T-cell (primary cell): ENCODE data around the gene NAA30. TPM values are rescaled to one million over a fixed set of nuclear protein-coding genes. Genes with fewer than 3 reads are reported as not detected.
"Not testable (repeated sequence)": the region's sequence is repeated elsewhere in the genome, so short reads cannot be mapped to it uniquely, and the experiment has no call there.

Experiments used
- ATAC-seq, 4 experiments: fragments of 200-7000 bp in 3 of 4; fragments of 150-1000 bp in 1 of 4; cut with Tn5 transposase; replicated peaks in 1 of 4; 1 replicate in 3 of 4; 2 replicates in 1 of 4; pipeline ENCODE4 v1.10.0; 2021; ENCODE audit warnings: moderate library complexity in 3 of 4, mild to moderate bottlenecking in 2 of 4, moderate number of reproducible peaks in 1 of 4
- CTCF ChIA-PET, 2 donors: fragments of 300-600 bp; sonication (Branson Sonifier 250); formaldehyde crosslinking; loops; one replicate each; lab custom pipeline; 2022; ENCODE audit warnings: antibody characterized with exemption in 2 of 2; lab: Charles Lee
- POLR2A ChIA-PET, 2 donors: fragments of 300-600 bp; sonication (Branson Sonifier 250); formaldehyde crosslinking; loops; one replicate each; lab custom pipeline; 2022; ENCODE audit warnings: antibody characterized with exemption in 2 of 2; lab: Charles Lee
- DNase-seq, 35 experiments: peaks; one replicate each; pipeline versions ENCODE4 v3.0.0 to v3.0.0-alpha.2; 2013 to 2023
- H3K27ac ChIP-seq: one replicate; pipeline ENCODE4 v1.5.1; 2013; ENCODE audit warnings: low read length
- H3K27me3 ChIP-seq, 2 experiments: replicated peaks in 1 of 2; 1 replicate in 1 of 2; 2 replicates in 1 of 2; pipeline versions ENCODE4 v1.6.1 to v1.7.0; 2013; ENCODE audit warnings: low read length in 1 of 2, mixed read lengths in 1 of 2; ENCODE audit not compliant: control insufficient read depth in 2 of 2, insufficient read depth in 2 of 2; ENCODE audit errors: extremely low read depth in 1 of 2
- H3K36me3 ChIP-seq, 2 donors: 1 replicate in 1 of 2; 2 replicates in 1 of 2; pipeline versions ENCODE4 v1.6.1 to v1.7.0; 2013; ENCODE audit warnings: low read length in 1 of 2; ENCODE audit not compliant: control insufficient read depth in 2 of 2, insufficient read depth in 1 of 2; ENCODE audit errors: extremely low read depth in 1 of 2
- H3K4me1 ChIP-seq, 2 experiments: 1 replicate in 1 of 2; 2 replicates in 1 of 2; pipeline versions ENCODE4 v1.6.1 to v1.7.0; 2013; ENCODE audit warnings: low read length in 2 of 2, mixed read lengths in 1 of 2; ENCODE audit not compliant: insufficient read depth in 2 of 2, control insufficient read depth in 1 of 2; ENCODE audit errors: extremely low read depth in 1 of 2
- H3K4me3 ChIP-seq, 2 donors: 1 replicate in 1 of 2; 2 replicates in 1 of 2; pipeline versions ENCODE4 v1.5.1 to v1.7.0; 2013; ENCODE audit warnings: mild to moderate bottlenecking in 2 of 2, low read length in 1 of 2, moderate library complexity in 1 of 2; ENCODE audit not compliant: control insufficient read depth in 1 of 2; ENCODE audit errors: extremely low read depth in 1 of 2
- H3K9me3 ChIP-seq: 2 replicates; pipeline ENCODE4 v1.7.0; 2013
- H3K27ac Mint-ChIP-seq, 2 donors: one replicate each; pipeline ENCODE4 v1.8.0; 2020 to 2021; ENCODE audit warnings: mild to moderate bottlenecking in 2 of 2, mixed read lengths in 2 of 2
- H3K27me3 Mint-ChIP-seq, 2 donors: one replicate each; pipeline ENCODE4 v1.8.0; 2021 to 2022; ENCODE audit warnings: mixed read lengths in 2 of 2
- H3K36me3 Mint-ChIP-seq: one replicate; pipeline ENCODE4 v1.8.0; 2021; ENCODE audit warnings: mixed read lengths
- H3K4me1 Mint-ChIP-seq, 3 donors: one replicate each; pipeline ENCODE4 v1.8.0; 2020 to 2022; ENCODE audit warnings: mixed read lengths in 3 of 3, mild to moderate bottlenecking in 1 of 3
- H3K4me3 Mint-ChIP-seq, 3 donors: one replicate each; pipeline ENCODE4 v1.8.0; 2020 to 2022; ENCODE audit warnings: mild to moderate bottlenecking in 3 of 3, mixed read lengths in 3 of 3, moderate library complexity in 3 of 3
- H3K9me3 Mint-ChIP-seq, 3 donors: one replicate each; pipeline ENCODE4 v1.8.0; 2020 to 2022; ENCODE audit warnings: mixed read lengths in 3 of 3
- WGBS: methylation state at CpG from one replicate; pipeline ENCODE4 v1.1.5; 2013; ENCODE audit warnings: missing lambda C conversion rate; ENCODE audit not compliant: insufficient coverage; 5-methylcytosine and 5-hydroxymethylcytosine counted together
- total RNA-seq, 35 experiments: library from RNA in 6 of 35; stranded (reverse) in 6 of 35; fragments of 120-200 nt in 1 of 35; gene quantifications; one replicate each; pipeline versions ENCODE4 v1.2.1 to v1.2.4 and lab custom pipeline; 2013 to 2026

NAA30 gene
- total RNA-seq, 5 donors from 2014 or later (not counting 1 experiment from before 2014, with no cell fraction given) = 13.6 to 21.2 (median 16.2) TPM

- Histone ChIP-seq H3K4me1 (no peaks in the 10 kb centered on the region), H3K36me3 (no peaks in the 10 kb centered on the region), H3K9me3 (no peaks in the 10 kb centered on the region), H3K27ac (no peak overlapping the region), H3K4me3 (no peak overlapping the region), H3K27me3 (peaks cover 4 to 7% of the 10 kb centered on the region in 2 experiments)
- H3K9me3 Mint-ChIP-seq = peaks cover 0 to 4% (median 0%) of the 10 kb centered on the region in 3 donors
- H3K4me1 Mint-ChIP-seq = no peaks in the 10 kb centered on the region
- DNase-seq (no peak), ATAC-seq (no peak)
- no peak overlapping the region for H3K27ac Mint-ChIP-seq
- ChIA-PET POLR2A (no interaction called here), CTCF (no interaction called here)
- no peak overlapping the region for H3K4me3 Mint-ChIP-seq
- WGBS = 100% methylated on average over 1 of the region's 3 CpGs
- H3K27me3 Mint-ChIP-seq = peaks cover 20 to 31% of the 10 kb centered on the region in 2 donors
- H3K36me3 Mint-ChIP-seq = no peaks in the 10 kb centered on the region
Measured at GRCh38 chr14:57355081-57355800, 35.1 kb upstream of the NAA30 start.

GRCh38 chr14:57362361-57362760 lies 28.0 kb upstream of the NAA30 start:
- Mint-ChIP-seq H3K27me3 (peaks cover 28 to 34% of the 10 kb centered on the region in 2 donors), H3K9me3 (no peaks in the 10 kb centered on the region), H3K4me3 (no peak overlapping the region), H3K27ac (no peak overlapping the region), H3K4me1 (no peaks in the 10 kb centered on the region), H3K36me3 (no peaks in the 10 kb centered on the region)
- Histone ChIP-seq H3K27me3 (peaks cover 4 to 26% of the 10 kb centered on the region in 2 experiments), H3K4me3 (no peak overlapping the region), H3K4me1 (no peaks in the 10 kb centered on the region), H3K27ac (no peak overlapping the region), H3K9me3 (no peaks in the 10 kb centered on the region), H3K36me3 (no peaks in the 10 kb centered on the region)
- ATAC-seq (no peak), DNase-seq (no peak)
- ChIA-PET POLR2A (no interaction called here), CTCF (no interaction called here)

- H3K27me3 Mint-ChIP-seq = peaks cover 28 to 31% of the 10 kb centered on the region in 2 donors
- H3K36me3 ChIP-seq = no peaks in the 10 kb centered on the region
Measured at GRCh38 chr14:57364659-57365450, 25.5 kb upstream of the NAA30 start.

GRCh38 chr14:57370187-57370586 lies 20.2 kb upstream of the NAA30 start:
- H3K27ac ChIP-seq, H3K36me3 ChIP-seq, DNase-seq, H3K9me3 ChIP-seq, H3K4me1 ChIP-seq, H3K9me3 Mint-ChIP-seq, H3K27ac Mint-ChIP-seq, ATAC-seq, H3K36me3 Mint-ChIP-seq, POLR2A ChIA-PET, H3K4me3 Mint-ChIP-seq, H3K4me1 Mint-ChIP-seq, H3K4me3 ChIP-seq: not testable (repeated sequence)
- peaks cover 18 to 21% of the 10 kb centered on the region in 2 donors for H3K27me3 Mint-ChIP-seq
- WGBS = no CpG with 5 or more reads among the region's 5 CpGs
- H3K27me3 ChIP-seq = peaks cover 0 to 15% of the 10 kb centered on the region in 2 experiments
- CTCF ChIA-PET = interaction anchor here (0.6 kb wide), 2 partner anchors 8 to 1924 kb away, joined by 3 to 4 read pairs; no protein-coding TSS in a partner anchor

More at GRCh38 chr14:57364659-57365450, 25.5 kb upstream of the NAA30 start:
- Mint-ChIP-seq H3K4me1 (no peaks in the 10 kb centered on the region), H3K4me3 (no peak overlapping the region), H3K36me3 (no peaks in the 10 kb centered on the region), H3K9me3 (peaks cover 0 to 5% (median 0%) of the 10 kb centered on the region in 3 donors), H3K27ac (no peak overlapping the region)
- DNase-seq (no peak), ATAC-seq (no peak)
- Histone ChIP-seq H3K4me3 (no peak overlapping the region), H3K9me3 (no peaks in the 10 kb centered on the region), H3K27ac (no peak overlapping the region), H3K27me3 (peaks cover 4 to 26% of the 10 kb centered on the region in 2 experiments), H3K4me1 (no peaks in the 10 kb centered on the region)
- 75% methylated on average over 15 of the region's 19 CpGs for WGBS
- ChIA-PET CTCF (interaction anchor here in 1 of 2 donors (0.6 kb wide), 1 partner anchor 786 kb away, joined by 3 read pairs; no protein-coding TSS in a partner anchor), POLR2A (interaction anchor here in 1 of 2 donors (0.5 kb wide), 1 partner anchor 8 kb away, joined by 9 read pairs; no protein-coding TSS in a partner anchor)

GRCh38 chr14:57371013-57371412 lies 19.4 kb upstream of the NAA30 start:
- no peak for ATAC-seq
- Mint-ChIP-seq H3K9me3 (peaks cover 0 to 6% (median 0%) of the 10 kb centered on the region in 3 donors), H3K27ac (no peak overlapping the region), H3K27me3 (peaks cover 16% of the 10 kb centered on the region in 2 donors), H3K36me3 (no peaks in the 10 kb centered on the region), H3K4me3 (no peak overlapping the region), H3K4me1 (no peaks in the 10 kb centered on the region)
- H3K27me3 ChIP-seq = peaks cover 0 to 7% of the 10 kb centered on the region in 2 experiments
- no peak for DNase-seq
- WGBS = 25% methylated on average over 1 of the region's 3 CpGs
- H3K4me1 ChIP-seq = no peaks in the 10 kb centered on the region
- ChIA-PET CTCF (no interaction called here), POLR2A (interaction anchor here in 1 of 2 donors (0.5 kb wide), 1 partner anchor 1807 kb away, joined by 3 read pairs; no protein-coding TSS in a partner anchor)
- no peak overlapping the region for H3K27ac ChIP-seq
- no peaks in the 10 kb centered on the region for H3K36me3 ChIP-seq
- H3K4me3 ChIP-seq = no peak overlapping the region
- H3K9me3 ChIP-seq = no peaks in the 10 kb centered on the region

- Histone ChIP-seq H3K4me1 (no peaks in the 10 kb centered on the region), H3K36me3 (no peaks in the 10 kb centered on the region), H3K27ac (no peak overlapping the region), H3K4me3 (no peak overlapping the region), H3K9me3 (no peaks in the 10 kb centered on the region), H3K27me3 (no peaks in the 10 kb centered on the region)
- ATAC-seq (no peak), DNase-seq (no peak)
- WGBS = no CpG with 5 or more reads among the region's 3 CpGs
- CTCF ChIA-PET = no interaction called here
- no peaks in the 10 kb centered on the region for H3K9me3 Mint-ChIP-seq
- POLR2A ChIA-PET = no interaction called here
- peaks cover 0 to 2% of the 10 kb centered on the region in 2 donors for H3K27me3 Mint-ChIP-seq
- H3K27ac Mint-ChIP-seq = no peak overlapping the region
- H3K36me3 Mint-ChIP-seq = no peaks in the 10 kb centered on the region
- H3K4me3 Mint-ChIP-seq = no peak overlapping the region
- no peaks in the 10 kb centered on the region for H3K4me1 Mint-ChIP-seq
Measured at GRCh38 chr14:57375156-57375555, 15.2 kb upstream of the NAA30 start.
